ENCODE measurements around the gene NUP62. TPM values are rescaled to one million over a fixed set of nuclear protein-coding genes. Genes with fewer than 3 reads are reported as not detected.

NUP62 gene
- polyA plus RNA-seq, 1 donor (not counting 4 experiments of a cell fraction or from before 2014, with no cell fraction given): 12.9 TPM

- Histone ChIP-seq H3K4me2 (ENCODE audit: control insufficient read depth, extremely low read depth, insufficient read depth, low read depth, low read length) (peak overlapping the region; percentile 58), H3K9me1 (ENCODE audit: control insufficient read depth, extremely low read depth, insufficient read depth, low read length) (no peaks in the 10 kb centered on the region), H3K4me3 (ENCODE audit: control insufficient read depth in 2 of 3, extremely low read depth in 1 of 3, insufficient read depth in 2 of 3, low read depth in 1 of 3, low read length in 3 of 3) (peak overlapping the region in 1 of 3 experiments; percentile 12), H3K4me1 (ENCODE audit: control insufficient read depth, extremely low read depth, insufficient read depth, low read length) (peaks cover 3% of the 10 kb centered on the region), H2AFZ (ENCODE audit: control insufficient read depth, low read length) (peak overlapping the region; percentile 58), H4K20me1 (ENCODE audit: control insufficient read depth, extremely low read depth, insufficient read depth, low read length) (no peaks in the 10 kb centered on the region), H3K9ac (ENCODE audit: control insufficient read depth, extremely low read depth, insufficient read depth, low read length) (no peak overlapping the region), H3K27ac (ENCODE audit: control insufficient read depth, insufficient read depth, low read length) (no peak overlapping the region), H3K79me2 (ENCODE audit: control insufficient read depth, insufficient read depth, low read length) (no peaks in the 10 kb centered on the region), H3K9me3 (ENCODE audit: control insufficient read depth, low read depth, low read length) (no peaks in the 10 kb centered on the region), H3K27me3 (ENCODE audit: control insufficient read depth, extremely low read depth, insufficient read depth, low read length) (peaks cover 7% of the 10 kb centered on the region), H3K36me3 (ENCODE audit: control insufficient read depth in 2 of 2, extremely low read depth in 1 of 2, insufficient read depth in 2 of 2, low read length in 2 of 2) (peaks cover 0 to 2% of the 10 kb centered on the region in 2 experiments)
- dilution Hi-C loops (cut with MboI; ENCODE audit: extremely low pct_ligation_motif_present, low sequenced_read_pairs): no loop called here
- TF ChIP-seq CTCF (optimal IDR thresholded peaks at IDR 0.05 in 1 of 3, IDR thresholded peaks at IDR 0.05 in 1 of 3, conservative IDR thresholded peaks at IDR 0.05 in 1 of 3; ENCODE audit: extremely low read depth in 1 of 3, insufficient read depth in 2 of 3, low read length in 3 of 3) (peak; percentile 65 to 88 (median 87)), EZH2 (IDR thresholded peaks at IDR 0.05; ENCODE audit: low read length) (no peak)
- DNase-seq (ENCODE audit: low read depth, low spot score): no peak
- no peak for FAIRE-seq
Observed at GRCh38 chr19:49889687-49890348, 39.5 kb downstream of the NUP62 start.

- H2AFZ ChIP-seq (ENCODE audit: control insufficient read depth, low read length): no peak overlapping the region
- H4K20me1 ChIP-seq (ENCODE audit: control insufficient read depth, extremely low read depth, insufficient read depth, low read length): no peaks in the 10 kb centered on the region
- H3K9me3 ChIP-seq (ENCODE audit: control insufficient read depth, low read depth, low read length): no peaks in the 10 kb centered on the region
- DNase-seq (ENCODE audit: low read depth, low spot score): no peak
- no peak overlapping the region for H3K4me2 ChIP-seq (ENCODE audit: control insufficient read depth, extremely low read depth, insufficient read depth, low read depth, low read length)
- H3K27ac ChIP-seq (ENCODE audit: control insufficient read depth, insufficient read depth, low read length): no peak overlapping the region
- H3K36me3 ChIP-seq (ENCODE audit: control insufficient read depth in 2 of 2, extremely low read depth in 1 of 2, insufficient read depth in 2 of 2, low read length in 2 of 2): peaks cover 2 to 5% of the 10 kb centered on the region in 2 experiments
- peaks cover 7% of the 10 kb centered on the region for H3K27me3 ChIP-seq (ENCODE audit: control insufficient read depth, extremely low read depth, insufficient read depth, low read length)
- dilution Hi-C loops (cut with MboI; ENCODE audit: extremely low pct_ligation_motif_present, low sequenced_read_pairs): no loop called here
- H3K79me2 ChIP-seq (ENCODE audit: control insufficient read depth, insufficient read depth, low read length): no peaks in the 10 kb centered on the region
- no peak overlapping the region for H3K9ac ChIP-seq (ENCODE audit: control insufficient read depth, extremely low read depth, insufficient read depth, low read length)
- no peak for FAIRE-seq
- H3K4me3 ChIP-seq (ENCODE audit: control insufficient read depth in 2 of 3, extremely low read depth in 1 of 3, insufficient read depth in 2 of 3, low read depth in 1 of 3, low read length in 3 of 3): no peak overlapping the region
- H3K9me1 ChIP-seq (ENCODE audit: control insufficient read depth, extremely low read depth, insufficient read depth, low read length): no peaks in the 10 kb centered on the region
- peaks cover 7% of the 10 kb centered on the region for H3K4me1 ChIP-seq (ENCODE audit: control insufficient read depth, extremely low read depth, insufficient read depth, low read length)
- TF ChIP-seq CTCF (optimal IDR thresholded peaks at IDR 0.05 in 1 of 3, IDR thresholded peaks at IDR 0.05 in 1 of 3, conservative IDR thresholded peaks at IDR 0.05 in 1 of 3; ENCODE audit: extremely low read depth in 1 of 3, insufficient read depth in 2 of 3, low read length in 3 of 3) (no peak), EZH2 (IDR thresholded peaks at IDR 0.05; ENCODE audit: low read length) (no peak)
Observed at GRCh38 chr19:49889038-49889686, 40.1 kb downstream of the NUP62 start.

Data from keratinocyte (primary cell).